Transverse colon (tissue), 4 donors: ENCODE measurements around the gene COL23A1. TPM values are rescaled to one million over a fixed set of nuclear protein-coding genes. Genes with fewer than 3 reads are reported as not detected.

Experiments
- DNase-seq: peaks from one replicate; pipeline ENCODE4 v3.0.0-alpha.2; 2019
- H3K27ac ChIP-seq, 4 donors: fragments of 200-600 bp; sonication (generic); 2 replicates each; pipeline ENCODE4 v1.5.1; 2016 to 2018; ENCODE audit warnings: inconsistent platforms in 4 of 4
- H3K27me3 ChIP-seq: fragments of 200-600 bp; sonication (generic); 2 replicates; pipeline ENCODE4 v1.5.1; 2017; ENCODE audit warnings: inconsistent platforms
- H3K36me3 ChIP-seq, 4 donors: fragments of 200-600 bp; sonication (generic); 2 replicates each; pipeline ENCODE4 v1.5.1; 2017 to 2019; ENCODE audit warnings: inconsistent platforms in 4 of 4
- H3K4me1 ChIP-seq, 4 donors: fragments of 200-600 bp; sonication (generic); 2 replicates each; pipeline ENCODE4 v1.5.1; 2017 to 2020; ENCODE audit warnings: inconsistent platforms in 4 of 4
- H3K4me3 ChIP-seq, 4 donors: fragments of 200-600 bp; sonication (generic); 1 replicate in 1 of 4; 2 replicates in 3 of 4; pipeline versions ENCODE4 v1.5.1 to v1.6.1; 2017 to 2019; ENCODE audit warnings: inconsistent platforms in 4 of 4
- H3K9me3 ChIP-seq, 2 donors: fragments of 200-600 bp; sonication (generic); 2 replicates each; pipeline ENCODE4 v1.5.1; 2017 to 2019; ENCODE audit warnings: inconsistent platforms in 2 of 2
- CTCF ChIP-seq, 5 experiments: fragments of 200-600 bp in 3 of 5; fragments of 450-650 bp in 2 of 5; sonication (generic) in 3 of 5; IDR thresholded peaks; 1 replicate in 2 of 5; 2 replicates in 3 of 5; pipeline ENCODE4 v1.5.1; 2016 to 2017; ENCODE audit warnings: antibody characterized with exemption in 5 of 5, inconsistent platforms in 3 of 5, mild to moderate bottlenecking in 2 of 5, moderate library complexity in 1 of 5
- EP300 ChIP-seq: sonication (generic); formaldehyde crosslinking; IDR thresholded peaks from one replicate; pipeline ENCODE4 v1.6.1; 2017; ENCODE audit warnings: antibody characterized with exemption, low read depth
- POLR2A ChIP-seq: fragments of 450-650 bp; IDR thresholded peaks from one replicate; pipeline ENCODE4 v1.6.1; 2016; ENCODE audit warnings: antibody characterized with exemption, mild to moderate bottlenecking, moderate library complexity
- POLR2AphosphoS5 ChIP-seq, 3 donors: sonication (generic); formaldehyde crosslinking; IDR thresholded peaks; one replicate each; pipeline ENCODE4 v1.6.1; 2016; ENCODE audit warnings: antibody characterized with exemption in 3 of 3
- WGBS, 2 donors: methylation state at CpG; one replicate each; pipeline ENCODE4 v1.1.5; 2018; ENCODE audit warnings: low coverage in 1 of 2; 5-methylcytosine and 5-hydroxymethylcytosine counted together
- in situ Hi-C, 4 donors: fragments of 200-750 bp; cut with MboI; loops; one replicate each; pipeline versions ENCODE4 v1.15.0 to v1.15.1; 2017; ENCODE audit warnings: low sequenced_read_pairs in 3 of 4, low pct_ligation_motif_present in 1 of 4, low pct_unique_long_range_greater_than_20kb in 1 of 4
- intact Hi-C: fragments of 100-400 bp; cut with DNase I; formaldehyde crosslinking; loops from one replicate; pipeline ENCODE4 v1.15.1; 2023; ENCODE audit warnings: low total_unique reads
- total RNA-seq, 4 donors: library from RNA; depleted of rRNA; stranded (reverse); fragments of >200 nt; gene quantifications; one replicate each; pipeline ENCODE4 v1.1.0, GENCODE V29; 2016

The COL23A1 gene
- total RNA-seq, 4 donors from 2014 or later = 0.14 to 2.2 (median 1.4) TPM; not detected in 1

DNA sequence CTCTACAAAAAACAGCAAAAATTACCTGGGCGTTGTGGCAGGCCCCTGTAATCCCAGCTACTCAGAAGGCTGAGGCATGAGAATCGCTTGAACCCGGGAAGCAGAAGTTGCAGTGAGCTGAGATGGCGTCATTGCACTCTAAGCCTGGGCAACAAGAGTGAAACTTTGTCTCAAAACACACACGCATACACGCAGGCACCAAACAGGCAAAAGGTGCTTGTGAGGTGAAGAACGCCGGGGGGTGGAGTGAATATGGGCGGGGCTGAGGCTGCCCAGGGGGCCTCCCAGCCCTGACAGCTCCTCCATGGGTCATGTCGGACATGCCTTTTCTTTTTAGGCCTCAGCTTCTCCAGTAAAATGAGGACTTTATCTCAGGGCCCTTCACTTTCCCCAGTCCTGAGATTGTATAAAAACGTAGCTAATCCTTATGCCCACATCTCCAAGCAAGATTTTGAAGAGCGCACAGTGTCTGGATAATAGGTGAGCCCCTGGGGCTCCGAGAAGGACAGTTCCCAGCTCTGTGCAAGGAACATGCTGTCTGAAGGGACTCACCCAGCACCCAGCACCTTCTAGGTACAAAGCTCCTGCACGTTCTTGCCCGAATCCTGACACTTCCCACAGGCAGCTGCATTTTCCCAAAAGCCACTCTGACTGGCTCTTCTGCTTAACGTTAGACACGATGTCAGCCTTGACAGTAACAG is 168.3 kb downstream of the COL23A1 start:
- H3K36me3 ChIP-seq = no peaks in the 10 kb centered on the region
- H3K27ac ChIP-seq = no peak overlapping the region
- TF ChIP-seq CTCF (IDR thresholded peaks at IDR 0.05) (no peak), POLR2AphosphoS5 (IDR thresholded peaks at IDR 0.05) (no peak), EP300 (no peak), POLR2A (no peak)
- no peaks in the 10 kb centered on the region for H3K4me1 ChIP-seq
- H3K9me3 ChIP-seq = no peaks in the 10 kb centered on the region
- intact Hi-C loops = no loop called here
- 59 to 60% methylated on average over 5 to 17 of the region's 17 CpGs for WGBS, 2 donors
- in situ Hi-C loops = no loop called here
- H3K4me3 ChIP-seq = no peak overlapping the region
- DNase-seq = no peak
- no peaks in the 10 kb centered on the region for H3K27me3 ChIP-seq

- Histone ChIP-seq H3K36me3 (no peaks in the 10 kb centered on the region), H3K27ac (no peak overlapping the region), H3K9me3 (no peaks in the 10 kb centered on the region), H3K27me3 (no peaks in the 10 kb centered on the region), H3K4me3 (no peak overlapping the region), H3K4me1 (no peaks in the 10 kb centered on the region)
- intact Hi-C loops (no loop called here), in situ Hi-C loops (no loop called here)
- DNase-seq = no peak
- WGBS, 2 donors = 71 to 74% methylated on average over 5 of the region's 5 CpGs
- TF ChIP-seq POLR2A (no peak), EP300 (no peak), CTCF (IDR thresholded peaks at IDR 0.05) (no peak), POLR2AphosphoS5 (IDR thresholded peaks at IDR 0.05) (no peak)
These were observed 169.1 kb downstream of the COL23A1 start for GRCh38 chr5:178421128-178421527.

- Histone ChIP-seq H3K27me3 (no peaks in the 10 kb centered on the region), H3K27ac (no peak overlapping the region), H3K9me3 (no peaks in the 10 kb centered on the region), H3K4me3 (no peak overlapping the region), H3K36me3 (no peaks in the 10 kb centered on the region), H3K4me1 (no peaks in the 10 kb centered on the region)
- in situ Hi-C loops (no loop called here), intact Hi-C loops (no loop called here)
- whole genome bisulfite sequencing, 2 donors = 38% methylated on average over 1 of the region's 3 CpGs; no CpG with 5 or more reads in 1 of the 2 donors
- TF ChIP-seq POLR2AphosphoS5 (IDR thresholded peaks at IDR 0.05) = no peak
- no peak for TF ChIP-seq POLR2A
- no peak for TF ChIP-seq EP300
- TF ChIP-seq CTCF (IDR thresholded peaks at IDR 0.05) = no peak
- no peak for DNase-seq
These were observed 169.8 kb downstream of the COL23A1 start for GRCh38 chr5:178420354-178420781.

DNA sequence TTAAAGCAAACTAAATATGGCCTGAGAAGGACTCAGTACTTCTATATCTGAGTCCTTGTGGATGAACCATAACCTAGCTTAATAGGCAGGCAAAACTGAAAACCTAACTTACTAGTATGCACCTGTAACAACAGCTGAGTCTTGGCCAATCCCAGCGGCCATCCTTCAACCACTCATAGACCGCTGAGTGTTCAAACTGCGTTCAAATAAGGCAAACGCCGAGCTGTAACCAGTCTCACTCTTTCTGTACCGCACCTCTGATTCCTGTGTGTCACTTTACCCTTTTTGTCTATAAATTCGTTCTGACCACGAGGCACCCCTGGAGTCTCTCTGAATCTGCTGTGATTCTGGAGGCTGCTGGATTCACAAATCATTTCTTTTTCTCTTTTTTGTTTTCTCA is 170.5 kb downstream of the COL23A1 start:
- intact Hi-C loops = no loop called here
- Histone ChIP-seq H3K36me3 (no peaks in the 10 kb centered on the region), H3K4me1 (no peaks in the 10 kb centered on the region), H3K27ac (no peak overlapping the region), H3K4me3 (no peak overlapping the region), H3K27me3 (no peaks in the 10 kb centered on the region), H3K9me3 (no peaks in the 10 kb centered on the region)
- DNase-seq = no peak
- 59 to 68% methylated on average over 8 of the region's 8 CpGs for WGBS, 2 donors
- in situ Hi-C loops = no loop called here
- TF ChIP-seq POLR2A (no peak), CTCF (IDR thresholded peaks at IDR 0.05) (no peak), EP300 (no peak), POLR2AphosphoS5 (IDR thresholded peaks at IDR 0.05) (no peak)
